SH-SY5Y (cell line): ENCODE data around the gene ITCH.

Source experiments
- GATA2 ChIP-seq: IDR thresholded peaks from 2 replicates; pipeline ENCODE4 v1.6.1; 2011; ENCODE audit warnings: mild to moderate bottlenecking, low read depth, low read length
- GATA3 ChIP-seq: IDR thresholded peaks from 2 replicates; pipeline ENCODE4 v1.6.1; 2011; ENCODE audit warnings: low read depth, mild to moderate bottlenecking, low read length, moderate library complexity

Gene ITCH

GRCh38 chr20:34363062-34363464, at the start of gene ITCH:
ITCH (plus strand) TSS chr20:34363273; CDS start chr20:34393812, 30,539 bp downstream.
- TF ChIP-seq GATA2 (no peak), GATA3 (no peak)

GRCh38 chr20:34315236-34315635, 47.8 kb upstream of the ITCH start:
- TF ChIP-seq GATA2 = no peak
- TF ChIP-seq GATA3 = no peak

- TF ChIP-seq GATA2 = no peak
- TF ChIP-seq GATA3 = no peak
Measured at GRCh38 chr20:34316196-34316814, 46.8 kb upstream of the ITCH start.

GRCh38 chr20:34318609-34319443, 44.2 kb upstream of the ITCH start:
- TF ChIP-seq GATA2 = no peak
- TF ChIP-seq GATA3 = no peak

- TF ChIP-seq GATA3 (no peak), GATA2 (no peak)
Measured at GRCh38 chr20:34320861-34321260, 42.2 kb upstream of the ITCH start.

- TF ChIP-seq GATA2 (no peak), GATA3 (no peak)
Measured at GRCh38 chr20:34322267-34323105, 40.6 kb upstream of the ITCH start.

- no peak for TF ChIP-seq GATA2
- TF ChIP-seq GATA3 = no peak
Measured at GRCh38 chr20:34324541-34324940, 38.5 kb upstream of the ITCH start.

- TF ChIP-seq GATA2 (no peak), GATA3 (no peak)
Measured at GRCh38 chr20:34328928-34329677, 34.0 kb upstream of the ITCH start.

GRCh38 chr20:34331838-34332237, 31.2 kb upstream of the ITCH start:
- TF ChIP-seq GATA3 (no peak), GATA2 (no peak)

GRCh38 chr20:34332262-34332920, 30.7 kb upstream of the ITCH start:
- TF ChIP-seq GATA3 = no peak
- TF ChIP-seq GATA2 = no peak

- no peak for TF ChIP-seq GATA2
- no peak for TF ChIP-seq GATA3
Measured at GRCh38 chr20:34333786-34334185, 29.3 kb upstream of the ITCH start.

GRCh38 chr20:34334654-34335407, 28.2 kb upstream of the ITCH start:
- TF ChIP-seq GATA3 = no peak
- TF ChIP-seq GATA2 = no peak

- TF ChIP-seq GATA2 = no peak
Measured at GRCh38 chr20:34337544-34337943, 25.5 kb upstream of the ITCH start.
